Smooth muscle cell (in vitro differentiated cells): ENCODE measurements around the gene CEP68. TPM values are rescaled to one million over a fixed set of nuclear protein-coding genes. Genes with fewer than 3 reads are reported as not detected.

Experiments used
- DNase-seq: peaks from one replicate; lab custom pipeline; 2025; ENCODE audit not compliant: unreplicated experiment; lab: John Stamatoyannopoulos, UW
- H2AFZ ChIP-seq: fragments of 200-600 bp; sonication (generic); 2 replicates; pipeline ENCODE4 v1.6.0; 2016; ENCODE audit warnings: antibody characterized with exemption, low read depth, mild to moderate bottlenecking
- H3F3A ChIP-seq: fragments of 200-600 bp; sonication (generic); 2 replicates; pipeline ENCODE4 v1.6.0; 2017; ENCODE audit warnings: antibody characterized with exemption, low read depth
- H3K27ac ChIP-seq: fragments of 200-600 bp; sonication (generic); 2 replicates; pipeline ENCODE4 v1.5.1; 2016; ENCODE audit warnings: low read depth, mild to moderate bottlenecking
- H3K27me3 ChIP-seq: fragments of 200-600 bp; sonication (generic); 2 replicates; pipeline ENCODE4 v1.6.1; 2016; ENCODE audit warnings: low read depth, mild to moderate bottlenecking
- H3K36me3 ChIP-seq: fragments of 200-600 bp; sonication (generic); 2 replicates; pipeline ENCODE4 v1.5.1; 2016; ENCODE audit warnings: low read depth
- H3K4me1 ChIP-seq: fragments of 200-600 bp; sonication (generic); 2 replicates; pipeline ENCODE4 v1.5.1; 2016; ENCODE audit warnings: low read depth
- H3K4me2 ChIP-seq: fragments of 200-600 bp; sonication (generic); 2 replicates; pipeline ENCODE4 v1.6.0; 2016; ENCODE audit warnings: mild to moderate bottlenecking
- H3K4me3 ChIP-seq: fragments of 200-600 bp; sonication (generic); 2 replicates; pipeline ENCODE4 v1.5.1; 2016; ENCODE audit warnings: mild to moderate bottlenecking
- H3K79me2 ChIP-seq: fragments of 200-600 bp; sonication (generic); 2 replicates; pipeline ENCODE4 v1.6.0; 2016; ENCODE audit warnings: low read depth, mild to moderate bottlenecking
- H3K9ac ChIP-seq: fragments of 200-600 bp; sonication (generic); 2 replicates; pipeline ENCODE4 v1.6.0; 2016; ENCODE audit warnings: low read depth
- H3K9me3 ChIP-seq: fragments of 200-600 bp; sonication (generic); replicated peaks from 2 replicates; pipeline ENCODE4 v1.5.1; 2016; ENCODE audit warnings: low read depth
- H4K20me1 ChIP-seq: fragments of 200-600 bp; sonication (generic); 2 replicates; pipeline ENCODE4 v1.6.0; 2016; ENCODE audit warnings: low read depth
- WGBS: methylation state at CpG from one replicate; pipeline ENCODE4 v1.1.7; 2016; ENCODE audit warnings: low lambda C conversion rate; 5-methylcytosine and 5-hydroxymethylcytosine counted together
- polyA plus RNA-seq: library from polyadenylated mRNA; unstranded; fragments of >200 nt; fragmentation: Nextera tagmentation; extraction: Ambion mirVana; gene quantifications from 2 replicates; pipeline ENCODE4 v1.2.1, GENCODE V29; 2016
- total RNA-seq: library from RNA; depleted of rRNA; stranded (reverse); fragments of >200 nt; gene quantifications from 2 replicates; pipeline ENCODE4 v1.2.3, GENCODE V29; 2014
- TF ChIP-seq, protein P1 (sequence below): fragments of 200-600 bp; sonication (generic); IDR thresholded peaks from 2 replicates; pipeline ENCODE4 v1.5.1; 2017; ENCODE audit warnings: borderline replicate concordance, mild to moderate bottlenecking, antibody characterized with exemption; ENCODE audit not compliant: insufficient read depth, poor library complexity, severe bottlenecking

The CEP68 gene
- total and polyA plus RNA-seq, 2 experiments from 2014 or later, result 3.2 to 12.8 TPM

DNA sequence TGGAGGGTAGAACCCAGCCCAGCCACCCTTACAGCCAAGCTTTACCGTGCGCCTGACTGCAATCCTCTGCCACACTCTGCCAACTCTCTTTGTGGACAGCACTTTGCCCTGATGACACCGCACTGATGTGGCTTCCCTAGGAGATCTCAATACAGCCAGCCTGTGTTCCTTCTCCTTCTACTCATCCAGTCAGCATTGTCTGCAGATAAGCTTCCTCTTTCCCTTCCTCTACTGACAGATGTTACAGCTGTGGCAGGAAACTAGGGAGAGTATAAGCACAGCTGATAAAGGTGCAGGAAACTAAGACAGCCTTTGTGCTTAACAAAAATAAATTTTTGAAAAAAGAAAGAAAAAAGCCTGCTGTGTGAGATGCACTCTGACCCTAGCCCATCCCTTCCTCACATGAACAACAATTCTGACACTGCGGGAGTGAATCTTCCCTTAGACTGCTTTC is 25.0 kb downstream of the CEP68 start:
- no peak overlapping the region for H3K4me2 ChIP-seq

DNA sequence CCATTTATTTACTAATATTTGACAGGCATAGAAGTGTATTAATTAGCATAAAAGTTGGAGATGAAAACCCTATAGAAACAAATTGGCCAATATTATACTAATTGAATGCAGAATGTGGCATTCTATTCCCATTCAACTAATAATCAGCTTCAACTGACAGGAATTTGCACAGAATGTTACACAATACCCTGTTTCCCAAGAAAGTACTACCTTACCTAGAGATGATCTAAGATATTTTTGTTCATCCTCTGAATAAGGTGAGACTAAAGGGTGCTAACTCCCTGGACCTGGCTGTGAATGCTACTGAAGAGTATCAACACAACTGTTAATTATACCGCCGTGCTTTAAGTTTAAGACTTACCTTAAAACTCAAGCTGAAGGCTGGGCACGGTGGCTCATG is 28.9 kb downstream of the CEP68 start:
- H3F3A ChIP-seq, result peaks cover 32% of the 10 kb centered on the region
- no peaks in the 10 kb centered on the region for H3K27me3 ChIP-seq
- no peak overlapping the region for H3K27ac ChIP-seq
- no peaks in the 10 kb centered on the region for H3K9me3 ChIP-seq
- peaks cover 100% of the 10 kb centered on the region for H4K20me1 ChIP-seq
- TF ChIP-seq, protein P1, sequence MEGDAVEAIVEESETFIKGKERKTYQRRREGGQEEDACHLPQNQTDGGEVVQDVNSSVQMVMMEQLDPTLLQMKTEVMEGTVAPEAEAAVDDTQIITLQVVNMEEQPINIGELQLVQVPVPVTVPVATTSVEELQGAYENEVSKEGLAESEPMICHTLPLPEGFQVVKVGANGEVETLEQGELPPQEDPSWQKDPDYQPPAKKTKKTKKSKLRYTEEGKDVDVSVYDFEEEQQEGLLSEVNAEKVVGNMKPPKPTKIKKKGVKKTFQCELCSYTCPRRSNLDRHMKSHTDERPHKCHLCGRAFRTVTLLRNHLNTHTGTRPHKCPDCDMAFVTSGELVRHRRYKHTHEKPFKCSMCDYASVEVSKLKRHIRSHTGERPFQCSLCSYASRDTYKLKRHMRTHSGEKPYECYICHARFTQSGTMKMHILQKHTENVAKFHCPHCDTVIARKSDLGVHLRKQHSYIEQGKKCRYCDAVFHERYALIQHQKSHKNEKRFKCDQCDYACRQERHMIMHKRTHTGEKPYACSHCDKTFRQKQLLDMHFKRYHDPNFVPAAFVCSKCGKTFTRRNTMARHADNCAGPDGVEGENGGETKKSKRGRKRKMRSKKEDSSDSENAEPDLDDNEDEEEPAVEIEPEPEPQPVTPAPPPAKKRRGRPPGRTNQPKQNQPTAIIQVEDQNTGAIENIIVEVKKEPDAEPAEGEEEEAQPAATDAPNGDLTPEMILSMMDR, result no peak
- no peak overlapping the region for H3K9ac ChIP-seq
- H3K36me3 ChIP-seq, result peaks cover 23% of the 10 kb centered on the region
- no peak overlapping the region for H3K4me3 ChIP-seq
- peaks cover 49% of the 10 kb centered on the region for H3K79me2 ChIP-seq
- H2AFZ ChIP-seq, result no peak overlapping the region
- H3K4me2 ChIP-seq, result no peak overlapping the region
- DNase-seq, result no peak
- 98% methylated on average over 3 of the region's 3 CpGs for WGBS
- H3K4me1 ChIP-seq, result no peaks in the 10 kb centered on the region

More for the DNA sequence above, 25.0 kb downstream of the CEP68 start:
- Histone ChIP-seq H3K9me3 (no peaks in the 10 kb centered on the region), H3K36me3 (peaks cover 13% of the 10 kb centered on the region), H3K4me3 (no peak overlapping the region), H3K9ac (no peak overlapping the region), H3K27ac (no peak overlapping the region), H4K20me1 (peaks cover 99% of the 10 kb centered on the region), H3K4me1 (peaks cover 3% of the 10 kb centered on the region), H3K79me2 (peaks cover 16% of the 10 kb centered on the region), H3F3A (peaks cover 40% of the 10 kb centered on the region), H2AFZ (no peak overlapping the region), H3K27me3 (no peaks in the 10 kb centered on the region)
- TF ChIP-seq, protein P1, result no peak
- no peak for DNase-seq
- 95% methylated on average over 4 of the region's 4 CpGs for WGBS

DNA sequence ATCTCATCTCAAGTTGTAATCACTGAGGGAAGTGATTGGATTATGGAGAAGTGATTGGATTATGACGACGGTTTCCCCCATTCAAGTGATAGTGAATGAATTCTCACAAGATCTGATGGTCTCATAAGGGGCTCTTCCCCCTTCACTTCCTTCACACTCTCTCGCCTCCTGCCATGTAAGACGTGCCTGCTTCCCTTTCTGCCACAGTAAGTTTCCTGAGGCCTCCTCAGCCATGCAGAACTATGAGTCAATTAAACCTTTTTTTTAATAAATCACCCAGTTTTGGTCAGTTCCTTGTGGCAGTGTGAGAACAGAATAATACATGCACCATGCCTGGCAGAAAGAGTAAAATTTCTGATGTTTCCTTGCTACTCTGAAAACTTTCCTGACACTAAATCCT is 36.6 kb downstream of the CEP68 start:
- H4K20me1 ChIP-seq, result peaks cover 100% of the 10 kb centered on the region
- H3K9ac ChIP-seq, result no peak overlapping the region
- no peaks in the 10 kb centered on the region for H3K27me3 ChIP-seq
- TF ChIP-seq, protein P1, result no peak
- no peak for DNase-seq
- H3K36me3 ChIP-seq, result peaks cover 39% of the 10 kb centered on the region
- peaks cover 26% of the 10 kb centered on the region for H3F3A ChIP-seq
- 93% methylated on average over 4 of the region's 4 CpGs for WGBS
- H3K4me1 ChIP-seq, result no peaks in the 10 kb centered on the region
- no peak overlapping the region for H2AFZ ChIP-seq
- no peaks in the 10 kb centered on the region for H3K9me3 ChIP-seq
- no peak overlapping the region for H3K4me2 ChIP-seq
- no peak overlapping the region for H3K4me3 ChIP-seq
- H3K79me2 ChIP-seq, result peaks cover 100% of the 10 kb centered on the region
- H3K27ac ChIP-seq, result peak overlapping the region; percentile 0

DNA sequence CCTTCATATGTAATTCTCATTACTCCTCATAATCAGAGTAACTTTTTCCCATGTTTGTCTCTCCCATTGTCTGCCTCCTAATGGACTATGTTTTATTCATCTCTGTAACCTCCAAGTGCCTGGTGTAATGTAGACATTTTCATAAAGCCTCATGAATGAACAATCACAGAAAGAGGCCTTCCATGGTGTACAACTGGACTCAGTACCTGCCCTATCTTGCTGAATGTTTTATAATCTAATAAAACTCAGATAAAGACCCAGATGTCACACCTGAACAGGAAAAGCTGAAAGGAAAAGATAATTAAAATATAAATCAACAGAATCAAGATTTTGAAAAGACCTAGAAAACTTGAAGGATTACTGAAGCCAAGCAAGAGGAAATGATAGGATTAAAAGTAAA is 37.0 kb downstream of the CEP68 start:
- Histone ChIP-seq H3K4me1 (no peaks in the 10 kb centered on the region), H3K27me3 (no peaks in the 10 kb centered on the region), H3K79me2 (peaks cover 100% of the 10 kb centered on the region), H4K20me1 (peaks cover 100% of the 10 kb centered on the region), H3K27ac (peak overlapping the region; percentile 0), H3K36me3 (peaks cover 38% of the 10 kb centered on the region), H2AFZ (no peak overlapping the region), H3K9me3 (no peaks in the 10 kb centered on the region), H3F3A (peaks cover 29% of the 10 kb centered on the region), H3K9ac (no peak overlapping the region), H3K4me2 (no peak overlapping the region), H3K4me3 (no peak overlapping the region)
- DNase-seq, result no peak
- TF ChIP-seq, protein P1, result no peak
